OCI-LY3 (cell line): ENCODE measurements around the gene MOV10.

ENCODE experiments used
- H2AFZ ChIP-seq: fragments of 200-600, 300-600 bp; shearing (Covaris generic); 2 replicates; pipeline ENCODE4 v1.6.0; 2014; ENCODE audit warnings: antibody characterized with exemption, low read depth, low read length
- H3K27ac ChIP-seq: fragments of 200-600, 300-600 bp; sonication (generic); 2 replicates; pipeline ENCODE4 v1.5.1; 2014; ENCODE audit warnings: mild to moderate bottlenecking, low read length, moderate library complexity, mixed read lengths
- H3K27me3 ChIP-seq: fragments of 200-600, 300-600 bp; sonication (generic); 2 replicates; pipeline ENCODE4 v1.6.1; 2014; ENCODE audit warnings: low read depth, low read length, mixed read lengths
- H3K36me3 ChIP-seq: fragments of 200-600, 300-600 bp; sonication (generic); replicated peaks from 2 replicates; pipeline ENCODE3; 2014; ENCODE audit warnings: low read depth, low read length, mixed read lengths
- H3K4me1 ChIP-seq: fragments of 300-600, 200-600 bp; sonication (generic); 2 replicates; pipeline ENCODE4 v1.6.1; 2014; ENCODE audit warnings: low read length, mixed read lengths
- H3K4me2 ChIP-seq: fragments of 200-600, 300-600 bp; sonication (generic); 2 replicates; pipeline ENCODE4 v1.6.1; 2014; ENCODE audit warnings: low read length, mixed read lengths
- H3K4me3 ChIP-seq: fragments of 300-600, 200-600 bp; sonication (generic); 2 replicates; pipeline ENCODE4 v1.5.1; 2014; ENCODE audit warnings: antibody characterized with exemption, mild to moderate bottlenecking, low read length, moderate library complexity
- H3K79me2 ChIP-seq: fragments of 300-600, 200-600 bp; shearing (Covaris generic); 2 replicates; pipeline ENCODE4 v1.6.1; 2014; ENCODE audit warnings: mild to moderate bottlenecking, low read length, mixed read lengths
- H3K9ac ChIP-seq: fragments of 300-600, 200-600 bp; shearing (Covaris generic); 2 replicates; pipeline ENCODE4 v1.6.0; 2014; ENCODE audit warnings: mild to moderate bottlenecking, low read length, moderate library complexity
- H3K9me3 ChIP-seq: fragments of 200-600, 300-600 bp; shearing (Covaris generic); 2 replicates; pipeline ENCODE4 v1.6.1; 2014; ENCODE audit warnings: low read length, mixed read lengths; ENCODE audit not compliant: insufficient read depth
- H4K20me1 ChIP-seq: fragments of 200-600, 300-600 bp; sonication (generic); 2 replicates; pipeline ENCODE4 v1.6.1; 2016; ENCODE audit warnings: low read length, mixed read lengths; ENCODE audit not compliant: insufficient read depth
- EZH2phosphoT487 ChIP-seq: fragments of 200-600 bp; shearing (Covaris generic); IDR thresholded peaks from 2 replicates; pipeline ENCODE4 v1.6.1; 2018; ENCODE audit warnings: antibody characterized with exemption, mixed run types, low read depth
- TF ChIP-seq, protein P1 (sequence below): fragments of 200-600, 300-600 bp; sonication (generic); IDR thresholded peaks from 2 replicates; pipeline ENCODE4 v1.5.1; 2014; ENCODE audit warnings: antibody characterized with exemption, low read length, low read depth

The MOV10 gene

DNA sequence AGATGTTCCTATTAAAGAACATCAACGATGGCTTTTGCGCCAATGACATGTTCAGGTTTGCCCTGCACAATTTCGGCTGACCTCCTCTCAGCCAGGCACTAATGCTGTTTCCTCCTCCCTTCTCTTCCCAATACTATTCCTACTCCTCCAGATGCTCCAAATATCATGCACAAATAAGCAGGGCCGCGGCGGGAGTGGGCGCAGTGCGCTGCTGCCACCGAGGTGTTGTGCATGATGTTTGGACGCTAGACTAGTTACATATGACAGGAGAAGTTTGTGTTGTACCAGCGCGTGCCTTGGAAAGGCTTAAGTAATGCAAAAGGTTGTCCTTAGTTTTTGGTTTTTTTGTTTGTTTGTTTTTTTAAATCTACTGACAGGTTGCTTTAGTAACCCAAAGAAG lies 73.9 kb downstream of the MOV10 start:
- Histone ChIP-seq H3K27ac (no peak overlapping the region), H3K9ac (no peak overlapping the region), H3K36me3 (no peaks in the 10 kb centered on the region), H3K4me3 (no peak overlapping the region), H4K20me1 (no peaks in the 10 kb centered on the region), H3K4me2 (no peak overlapping the region), H2AFZ (no peak overlapping the region), H3K4me1 (peaks cover 10% of the 10 kb centered on the region), H3K27me3 (no peaks in the 10 kb centered on the region; the same call in 1 of the 2 replicates), H3K9me3 (no peaks in the 10 kb centered on the region), H3K79me2 (no peaks in the 10 kb centered on the region)
- TF ChIP-seq EZH2phosphoT487 = no peak
- TF ChIP-seq, protein P1, sequence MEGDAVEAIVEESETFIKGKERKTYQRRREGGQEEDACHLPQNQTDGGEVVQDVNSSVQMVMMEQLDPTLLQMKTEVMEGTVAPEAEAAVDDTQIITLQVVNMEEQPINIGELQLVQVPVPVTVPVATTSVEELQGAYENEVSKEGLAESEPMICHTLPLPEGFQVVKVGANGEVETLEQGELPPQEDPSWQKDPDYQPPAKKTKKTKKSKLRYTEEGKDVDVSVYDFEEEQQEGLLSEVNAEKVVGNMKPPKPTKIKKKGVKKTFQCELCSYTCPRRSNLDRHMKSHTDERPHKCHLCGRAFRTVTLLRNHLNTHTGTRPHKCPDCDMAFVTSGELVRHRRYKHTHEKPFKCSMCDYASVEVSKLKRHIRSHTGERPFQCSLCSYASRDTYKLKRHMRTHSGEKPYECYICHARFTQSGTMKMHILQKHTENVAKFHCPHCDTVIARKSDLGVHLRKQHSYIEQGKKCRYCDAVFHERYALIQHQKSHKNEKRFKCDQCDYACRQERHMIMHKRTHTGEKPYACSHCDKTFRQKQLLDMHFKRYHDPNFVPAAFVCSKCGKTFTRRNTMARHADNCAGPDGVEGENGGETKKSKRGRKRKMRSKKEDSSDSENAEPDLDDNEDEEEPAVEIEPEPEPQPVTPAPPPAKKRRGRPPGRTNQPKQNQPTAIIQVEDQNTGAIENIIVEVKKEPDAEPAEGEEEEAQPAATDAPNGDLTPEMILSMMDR = no peak
